SKM-1 treated with dmso at 0.1 percent for 144 hours (cell line): ENCODE results near the gene GLIS1.

Experiments used
- DNase-seq: peaks from one replicate; lab custom pipeline; 2025; ENCODE audit not compliant: unreplicated experiment; lab: John Stamatoyannopoulos, UW

The GLIS1 gene

DNA sequence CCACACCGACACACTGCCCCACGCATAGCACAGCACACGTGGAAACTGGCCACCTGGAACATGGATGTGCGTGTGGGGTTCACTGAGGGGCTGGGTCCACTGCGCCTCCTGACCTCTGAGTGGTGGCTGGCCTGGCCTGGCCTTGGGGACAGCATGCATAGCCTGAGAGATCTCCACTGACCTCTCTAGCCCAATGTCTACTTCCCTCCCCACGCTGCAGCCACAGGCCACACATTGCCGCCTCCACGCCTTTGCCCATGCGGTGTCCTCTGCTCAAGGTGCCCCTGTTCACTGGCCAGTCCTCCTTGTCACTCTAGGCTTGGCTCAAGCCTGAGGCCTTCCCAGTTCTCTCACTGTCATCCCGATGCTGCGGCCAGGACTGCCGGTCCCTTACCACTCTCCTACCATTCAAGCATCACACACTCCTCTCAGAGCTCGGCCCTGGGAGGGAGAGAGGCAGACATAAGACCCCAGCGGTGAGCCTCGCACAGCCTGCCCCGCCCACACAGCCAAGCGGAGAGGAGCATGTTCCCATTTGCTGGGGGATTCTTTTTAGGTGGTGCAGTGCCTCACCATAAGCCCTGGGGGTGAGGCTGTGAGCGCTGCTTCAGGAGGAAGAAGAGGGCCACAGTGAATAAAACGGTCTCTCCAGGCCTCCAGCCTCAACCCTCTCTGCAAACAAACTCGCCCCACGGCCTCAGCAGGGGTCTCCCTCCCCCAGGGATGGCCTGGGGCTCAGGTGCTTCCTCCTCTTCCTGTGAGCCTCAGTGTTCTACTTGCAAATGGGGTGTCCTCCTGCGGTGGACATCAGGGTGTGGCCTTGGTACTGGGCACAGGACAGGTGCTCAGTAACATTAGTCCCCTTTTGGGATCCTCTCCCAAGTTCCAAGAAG lies 199.0 kb downstream of the GLIS1 start:
- no peak for DNase-seq

DNA sequence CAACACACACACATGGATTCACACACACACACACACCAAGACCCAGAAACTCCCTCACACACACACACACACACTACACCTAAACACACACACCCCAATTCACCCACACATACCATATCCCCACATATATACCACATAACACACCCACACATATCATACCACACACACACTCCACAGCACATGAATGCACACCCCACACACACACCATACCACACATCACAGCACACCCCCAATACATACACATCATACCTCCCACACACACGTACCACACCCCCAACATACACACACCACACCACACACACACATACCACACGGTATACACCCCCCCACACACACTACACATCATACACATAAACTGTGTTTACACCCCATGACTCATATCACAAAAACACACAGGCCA lies 199.7 kb downstream of the GLIS1 start:
- DNase-seq: no peak

GRCh38 chr1:53536606-53537005 lies 202.4 kb downstream of the GLIS1 start:
- DNase-seq: no peak

DNA sequence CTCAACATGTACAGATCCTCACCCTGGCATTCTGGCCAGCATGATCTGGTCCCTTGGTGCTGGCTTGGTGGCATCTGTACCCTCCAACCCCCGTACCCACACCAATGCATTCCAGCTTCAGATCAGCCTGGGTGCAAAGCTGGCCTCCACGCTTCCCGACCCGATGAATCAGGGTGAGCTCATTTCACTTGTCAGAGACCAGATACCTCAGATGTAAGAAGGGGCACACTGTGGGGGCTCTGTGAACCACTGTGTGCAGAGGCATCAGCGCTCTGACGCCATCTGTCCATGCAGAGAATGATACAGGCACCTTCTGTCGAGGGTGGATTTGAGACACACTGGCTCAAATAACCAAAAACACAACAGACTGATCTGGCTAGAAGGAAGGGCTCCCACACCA lies 203.1 kb downstream of the GLIS1 start:
- no peak for DNase-seq

GRCh38 chr1:53535226-53535625 lies 203.7 kb downstream of the GLIS1 start:
- DNase-seq: no peak

- DNase-seq: no peak
These were observed 206.1 kb downstream of the GLIS1 start for GRCh38 chr1:53532912-53533311.

DNA sequence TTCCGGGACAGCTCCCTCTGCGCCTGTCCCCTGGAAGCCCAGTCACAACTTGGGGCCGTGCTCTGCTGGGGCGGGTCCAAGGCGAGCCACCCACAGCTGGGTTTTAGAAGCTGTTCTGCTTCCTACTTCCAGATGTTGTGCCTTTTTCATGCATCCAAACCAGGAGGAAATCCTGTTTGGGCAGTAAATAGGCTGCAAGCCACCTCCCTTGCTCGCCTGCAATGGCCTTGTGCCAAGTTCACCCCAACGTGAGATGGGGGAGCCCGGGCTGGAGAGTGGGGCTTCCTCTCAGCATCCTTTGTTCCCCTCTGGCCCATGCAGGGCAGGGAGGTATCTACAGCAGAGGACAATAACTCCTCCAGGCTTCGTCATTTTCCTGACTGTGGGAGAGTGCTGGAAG lies 206.6 kb downstream of the GLIS1 start:
- DNase-seq: no peak

DNA sequence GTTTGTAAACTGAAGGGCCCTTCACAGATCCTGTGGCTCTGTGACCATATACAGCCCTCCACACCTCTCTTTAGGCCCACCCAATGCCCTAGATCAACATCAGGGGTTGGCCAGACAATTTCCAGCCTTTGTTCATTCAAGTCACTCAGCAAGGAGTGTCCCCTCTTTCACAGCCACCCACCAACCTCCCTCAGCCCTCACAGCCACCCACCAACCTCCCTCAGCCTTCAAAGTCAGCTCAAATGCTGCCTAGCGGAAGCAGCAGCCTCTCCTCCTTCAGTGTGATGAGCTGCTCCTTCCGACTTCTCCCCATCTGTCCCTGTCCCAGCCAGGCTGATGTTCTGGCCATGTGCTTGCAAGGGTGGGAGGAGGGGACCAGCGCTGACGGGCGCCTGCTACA lies 208.4 kb downstream of the GLIS1 start:
- DNase-seq: no peak

GRCh38 chr1:53529555-53529954 lies 209.4 kb downstream of the GLIS1 start:
- DNase-seq: no peak

GRCh38 chr1:53527368-53527767 lies 211.6 kb downstream of the GLIS1 start:
- no peak for DNase-seq

DNA sequence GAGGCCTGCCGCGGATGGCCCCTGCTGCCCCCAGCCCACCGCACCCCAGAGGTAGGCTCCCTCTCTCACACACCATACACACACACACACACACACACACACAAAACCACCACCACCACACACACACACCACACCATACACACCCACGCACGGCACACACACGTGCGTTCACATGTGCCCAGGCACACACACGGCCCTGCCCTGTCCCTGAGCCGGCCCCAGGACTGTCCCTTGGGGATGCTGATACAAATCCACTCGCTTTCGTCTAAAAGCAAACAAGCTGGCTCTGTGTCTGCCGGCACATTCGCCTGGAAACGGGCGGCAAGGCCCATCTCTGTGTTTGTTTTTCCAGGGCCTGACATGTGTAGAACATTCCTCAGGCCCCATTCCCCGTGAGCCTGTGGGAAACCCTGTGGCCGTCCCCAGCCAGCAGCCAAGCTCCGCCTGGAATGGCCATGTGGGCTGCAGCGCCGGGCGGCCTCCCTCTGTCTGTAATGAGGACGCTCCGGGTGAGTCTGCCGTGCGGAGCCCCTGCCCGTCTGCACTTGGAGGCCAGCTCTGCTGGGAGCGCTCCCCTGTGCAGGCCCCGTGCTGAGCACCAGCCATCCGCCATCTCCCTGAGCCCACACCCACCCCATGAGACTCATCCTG lies 212.4 kb downstream of the GLIS1 start:
- DNase-seq: no peak

- no peak for DNase-seq
These were observed 213.4 kb downstream of the GLIS1 start for GRCh38 chr1:53525595-53525994.

- DNase-seq: no peak
These were observed 214.3 kb downstream of the GLIS1 start for GRCh38 chr1:53524428-53525375.

GRCh38 chr1:53521924-53522552 lies 216.9 kb downstream of the GLIS1 start:
- no peak for DNase-seq

GRCh38 chr1:53520481-53520880 lies 218.5 kb downstream of the GLIS1 start:
- no peak for DNase-seq

DNA sequence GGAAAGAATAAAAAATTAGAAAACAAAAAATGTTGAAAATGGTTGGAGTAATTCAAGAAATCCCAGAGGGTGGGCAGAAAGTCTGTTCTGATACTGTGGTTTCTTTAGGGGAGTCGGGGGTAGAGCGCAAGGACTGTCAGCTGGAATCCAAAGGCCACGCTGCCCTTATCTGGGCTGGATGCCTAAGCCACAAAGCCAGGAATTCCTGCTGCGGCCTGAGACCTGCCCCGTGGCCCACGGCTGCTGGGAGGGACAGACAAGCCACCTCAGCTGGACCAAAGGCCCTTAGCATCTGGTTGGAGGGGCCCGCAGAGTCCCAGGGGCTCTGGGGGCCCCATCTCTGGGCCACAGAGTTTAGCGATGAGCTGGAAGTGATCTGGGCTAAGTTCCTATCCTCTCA lies 219.5 kb downstream of the GLIS1 start:
- no peak for DNase-seq

DNA sequence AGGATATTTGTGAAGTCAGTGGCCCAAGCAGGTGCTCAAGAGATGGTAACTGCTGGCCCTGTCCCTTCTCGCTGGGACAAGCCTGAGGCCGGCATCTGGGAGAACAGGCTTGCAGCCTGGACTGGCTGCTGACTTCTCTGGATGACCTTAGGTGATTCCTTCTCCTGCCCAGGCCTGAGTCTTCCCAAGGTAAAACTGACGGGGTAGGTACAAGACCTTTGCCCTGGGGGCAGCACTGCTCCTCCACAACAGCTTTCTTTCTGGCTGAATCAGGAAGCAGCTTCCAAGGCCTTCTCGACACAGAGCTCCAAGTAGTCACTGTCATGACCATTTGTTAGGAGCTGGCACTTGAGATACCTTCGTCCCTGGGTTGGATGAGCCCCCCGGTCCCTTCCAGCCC lies 220.2 kb downstream of the GLIS1 start:
- no peak for DNase-seq

- no peak for DNase-seq
These were observed 221.1 kb downstream of the GLIS1 start for GRCh38 chr1:53517821-53518352.

- no peak for DNase-seq
These were observed 221.9 kb downstream of the GLIS1 start for GRCh38 chr1:53517109-53517508.

GRCh38 chr1:53516181-53516580 lies 222.8 kb downstream of the GLIS1 start:
- no peak for DNase-seq

GRCh38 chr1:53514436-53514835 lies 224.5 kb downstream of the GLIS1 start:
- no peak for DNase-seq
